Osteocyte (in vitro differentiated cells): Measurements from ENCODE around the gene KCNH1. TPM values are rescaled to one million over a fixed set of nuclear protein-coding genes. Genes with fewer than 3 reads are reported as not detected.
"Not testable (repeated sequence)": the region's sequence is repeated elsewhere in the genome, so short reads cannot be mapped to it uniquely, and the experiment has no call there.

Experiments used
- DNase-seq: peaks from one replicate; pipeline ENCODE4 v3.0.0; 2021; ENCODE audit warnings: mixed read lengths; ENCODE audit not compliant: unreplicated experiment; ENCODE audit errors: extremely low spot score
- H3K27ac Mint-ChIP-seq: one replicate; pipeline ENCODE4 v1.8.0; 2021; ENCODE audit warnings: mild to moderate bottlenecking, mixed read lengths; ENCODE audit not compliant: unreplicated experiment
- H3K27me3 Mint-ChIP-seq: one replicate; pipeline ENCODE4 v1.8.0; 2021; ENCODE audit warnings: mixed read lengths; ENCODE audit not compliant: unreplicated experiment
- H3K36me3 Mint-ChIP-seq: one replicate; pipeline ENCODE4 v1.8.0; 2021; ENCODE audit warnings: mixed read lengths; ENCODE audit not compliant: unreplicated experiment
- H3K4me1 Mint-ChIP-seq: one replicate; pipeline ENCODE4 v1.8.0; 2021; ENCODE audit warnings: mixed read lengths; ENCODE audit not compliant: unreplicated experiment
- H3K4me3 Mint-ChIP-seq: one replicate; pipeline ENCODE4 v1.8.0; 2021; ENCODE audit warnings: mild to moderate bottlenecking, moderate library complexity, mixed read lengths; ENCODE audit not compliant: unreplicated experiment
- H3K9me3 Mint-ChIP-seq: one replicate; pipeline ENCODE4 v1.8.0; 2021; ENCODE audit warnings: mixed read lengths; ENCODE audit not compliant: unreplicated experiment
- CTCF ChIP-seq: fragments of 200-600 bp; sonication (generic); IDR thresholded peaks from 2 replicates; pipeline ENCODE4 v1.5.0; 2021; ENCODE audit warnings: antibody characterized with exemption, mild to moderate bottlenecking, moderate library complexity
- total RNA-seq: library from RNA; stranded (reverse); gene quantifications from 2 replicates; pipeline ENCODE4 v1.2.1, GENCODE V29; 2021

The KCNH1 gene
- total RNA-seq, 1 donor from 2014 or later, result 7.3 TPM

DNA sequence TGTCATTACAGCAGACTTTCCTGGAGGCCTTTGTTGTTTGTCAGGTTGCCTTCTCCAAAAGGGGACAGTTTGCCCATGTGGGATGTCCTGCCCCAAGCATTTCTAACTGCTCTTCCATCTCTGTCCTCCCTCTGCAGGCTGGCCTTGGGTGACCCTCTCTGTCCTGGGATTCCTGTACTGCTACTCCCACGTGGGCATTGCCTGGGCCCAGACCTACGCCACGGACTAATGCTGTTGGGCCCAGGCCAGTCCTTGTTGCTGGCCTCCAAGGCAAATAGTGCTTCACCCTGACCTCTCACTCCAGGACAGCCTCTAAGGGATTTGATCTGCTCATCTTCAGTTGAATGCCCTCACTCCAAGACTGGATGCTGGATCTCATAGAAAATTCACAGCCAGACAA is 459.8 kb downstream of the KCNH1 start:
- DNase-seq, result no peak
- no peaks in the 10 kb centered on the region for H3K27me3 Mint-ChIP-seq
- H3K9me3 Mint-ChIP-seq, result no peaks in the 10 kb centered on the region
- H3K4me1 Mint-ChIP-seq, result no peaks in the 10 kb centered on the region
- H3K36me3 Mint-ChIP-seq, result peaks cover 2% of the 10 kb centered on the region
- H3K27ac Mint-ChIP-seq, result no peak overlapping the region
- H3K4me3 Mint-ChIP-seq, result no peak overlapping the region
- no peak for TF ChIP-seq CTCF

- Mint-ChIP-seq H3K4me1 (no peaks in the 10 kb centered on the region), H3K9me3 (no peaks in the 10 kb centered on the region), H3K27me3 (no peaks in the 10 kb centered on the region), H3K27ac (no peak overlapping the region), H3K4me3 (no peak overlapping the region), H3K36me3 (no peaks in the 10 kb centered on the region)
- TF ChIP-seq CTCF, result no peak
- DNase-seq, result no peak
Measured at GRCh38 chr1:210669951-210670350, 464.0 kb downstream of the KCNH1 start.

- Mint-ChIP-seq H3K27ac (no peak overlapping the region), H3K9me3 (no peaks in the 10 kb centered on the region), H3K4me1 (no peaks in the 10 kb centered on the region), H3K27me3 (no peaks in the 10 kb centered on the region), H3K4me3 (no peak overlapping the region), H3K36me3 (no peaks in the 10 kb centered on the region)
- DNase-seq, result no peak
- no peak for TF ChIP-seq CTCF
Measured at GRCh38 chr1:210663730-210664573, 470.0 kb downstream of the KCNH1 start.

DNA sequence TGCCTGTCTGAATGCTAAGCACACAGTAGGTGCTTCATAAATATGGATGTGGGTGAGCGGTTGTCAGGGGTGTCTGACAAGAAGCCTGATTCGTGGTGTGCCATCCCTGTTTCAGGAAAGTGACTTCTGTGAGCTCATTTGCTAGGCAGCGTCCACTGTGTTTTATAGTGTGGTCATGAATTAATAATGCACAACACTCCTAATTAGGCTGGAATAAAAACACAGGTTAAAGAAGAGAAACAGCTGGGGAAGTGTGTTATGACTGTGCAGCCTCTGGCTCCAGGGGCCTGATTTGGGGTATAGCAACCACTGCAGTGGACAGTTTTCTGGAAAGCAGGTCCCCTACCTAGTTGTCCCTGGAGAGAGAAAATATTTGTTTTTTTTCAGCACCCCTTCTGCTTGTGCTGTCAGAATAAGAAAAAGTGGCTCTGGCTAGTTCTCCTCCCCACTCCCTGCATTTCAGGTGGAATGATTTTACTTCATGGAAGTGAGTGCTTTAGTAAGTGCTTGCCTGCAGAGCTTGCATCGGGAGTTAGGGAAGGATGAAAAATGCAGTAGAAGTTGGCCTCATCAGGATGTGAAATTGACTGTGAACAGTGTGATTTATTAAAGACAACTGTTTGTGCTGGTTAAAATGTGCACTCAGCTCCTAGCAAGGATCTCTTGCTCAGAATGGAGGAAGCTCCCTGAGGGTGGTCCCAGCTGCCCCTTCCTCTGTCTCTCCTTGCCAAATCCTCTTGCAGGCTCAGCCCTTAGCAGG is 471.5 kb downstream of the KCNH1 start:
- no peak for DNase-seq
- H3K27me3 Mint-ChIP-seq, result no peaks in the 10 kb centered on the region
- H3K36me3 Mint-ChIP-seq, result no peaks in the 10 kb centered on the region
- no peak overlapping the region for H3K27ac Mint-ChIP-seq
- no peak for TF ChIP-seq CTCF
- no peaks in the 10 kb centered on the region for H3K4me1 Mint-ChIP-seq
- H3K9me3 Mint-ChIP-seq, result peaks cover 9% of the 10 kb centered on the region
- no peak overlapping the region for H3K4me3 Mint-ChIP-seq

GRCh38 chr1:210661520-210661919 is 472.4 kb downstream of the KCNH1 start:
- H3K9me3 Mint-ChIP-seq, H3K36me3 Mint-ChIP-seq, H3K27me3 Mint-ChIP-seq, DNase-seq, H3K4me1 Mint-ChIP-seq, H3K4me3 Mint-ChIP-seq, H3K27ac Mint-ChIP-seq: not testable (repeated sequence)
